ENCODE measurements around the gene SHQ1.

DNA sequence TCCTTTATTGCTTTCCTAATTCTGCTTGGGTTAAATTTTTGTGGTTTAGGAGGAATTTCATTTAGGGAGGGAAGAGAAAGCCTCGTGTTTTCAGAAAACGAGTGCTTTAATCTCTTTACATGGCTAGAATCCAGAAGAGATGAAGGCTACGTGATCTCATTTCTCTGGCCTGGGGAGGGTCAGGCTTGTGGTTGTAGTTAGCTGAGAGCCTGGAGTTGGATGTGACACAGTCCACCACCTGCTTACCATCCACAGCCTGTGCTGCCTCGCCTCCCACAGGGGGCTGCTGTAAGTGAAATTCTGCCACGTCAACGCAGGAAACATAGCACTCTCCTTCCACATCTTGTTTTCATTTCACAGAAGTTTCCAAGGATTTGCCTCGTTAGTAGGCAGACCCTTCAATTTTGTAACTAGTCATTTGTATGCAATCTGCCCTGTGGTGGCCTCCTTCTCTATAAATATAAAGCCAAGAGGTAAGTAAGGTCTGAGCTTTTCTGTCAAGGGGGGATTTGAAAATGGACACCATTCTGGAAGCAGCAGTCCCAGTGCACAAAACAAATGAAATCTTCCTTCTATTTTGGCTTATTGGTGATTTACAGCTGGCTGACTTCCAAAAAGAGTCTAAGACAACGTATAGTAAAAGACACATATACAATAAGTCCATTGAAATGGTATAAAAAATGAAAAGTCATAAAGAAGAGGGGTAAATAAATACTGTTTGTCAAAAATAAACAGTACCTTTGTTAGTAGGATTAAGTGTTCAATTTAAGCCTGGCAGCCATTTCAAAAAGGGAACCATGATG lies 43.0 kb upstream of the SHQ1 start:
- TF ChIP-seq, protein P1, sequence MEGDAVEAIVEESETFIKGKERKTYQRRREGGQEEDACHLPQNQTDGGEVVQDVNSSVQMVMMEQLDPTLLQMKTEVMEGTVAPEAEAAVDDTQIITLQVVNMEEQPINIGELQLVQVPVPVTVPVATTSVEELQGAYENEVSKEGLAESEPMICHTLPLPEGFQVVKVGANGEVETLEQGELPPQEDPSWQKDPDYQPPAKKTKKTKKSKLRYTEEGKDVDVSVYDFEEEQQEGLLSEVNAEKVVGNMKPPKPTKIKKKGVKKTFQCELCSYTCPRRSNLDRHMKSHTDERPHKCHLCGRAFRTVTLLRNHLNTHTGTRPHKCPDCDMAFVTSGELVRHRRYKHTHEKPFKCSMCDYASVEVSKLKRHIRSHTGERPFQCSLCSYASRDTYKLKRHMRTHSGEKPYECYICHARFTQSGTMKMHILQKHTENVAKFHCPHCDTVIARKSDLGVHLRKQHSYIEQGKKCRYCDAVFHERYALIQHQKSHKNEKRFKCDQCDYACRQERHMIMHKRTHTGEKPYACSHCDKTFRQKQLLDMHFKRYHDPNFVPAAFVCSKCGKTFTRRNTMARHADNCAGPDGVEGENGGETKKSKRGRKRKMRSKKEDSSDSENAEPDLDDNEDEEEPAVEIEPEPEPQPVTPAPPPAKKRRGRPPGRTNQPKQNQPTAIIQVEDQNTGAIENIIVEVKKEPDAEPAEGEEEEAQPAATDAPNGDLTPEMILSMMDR (IDR thresholded peaks at IDR 0.05; ENCODE audit: low read length): no peak
- TF ChIP-seq EZH2 (IDR thresholded peaks at IDR 0.05; ENCODE audit: borderline replicate concordance, low read length): no peak
